Forelimb muscle (tissue), 1 donor: ENCODE results near the gene ABCA1. TPM values are rescaled to one million over a fixed set of nuclear protein-coding genes. Genes with fewer than 3 reads are reported as not detected.

Source experiments
- DNase-seq: peaks from one replicate; pipeline ENCODE4 v3.0.0-alpha.2; 2013; ENCODE audit warnings: low read depth
- polyA plus RNA-seq: library from polyadenylated mRNA; unstranded; fragments of 120-200 nt; gene quantifications from one replicate; pipeline ENCODE4 v1.2.1, GENCODE V29; 2013; ENCODE audit not compliant: insufficient read length

The ABCA1 gene
- polyA plus RNA-seq, 1 donor = 4.9 TPM

- no peak for DNase-seq
These were observed 127.7 kb downstream of the ABCA1 start for GRCh38 chr9:104800068-104800785.

- no peak for DNase-seq
These were observed 129.6 kb downstream of the ABCA1 start for GRCh38 chr9:104798209-104798995.

- DNase-seq = no peak
These were observed 132.1 kb downstream of the ABCA1 start for GRCh38 chr9:104795857-104796256.

- DNase-seq = no peak
These were observed 132.9 kb downstream of the ABCA1 start for GRCh38 chr9:104795082-104795481.

GRCh38 chr9:104794070-104794469 lies 133.9 kb downstream of the ABCA1 start:
- no peak for DNase-seq

GRCh38 chr9:104788251-104788650 lies 139.7 kb downstream of the ABCA1 start:
- no peak for DNase-seq

- DNase-seq = no peak
These were observed 140.5 kb downstream of the ABCA1 start for GRCh38 chr9:104787306-104788015.

GRCh38 chr9:104786293-104786692 lies 141.7 kb downstream of the ABCA1 start:
- no peak for DNase-seq

GRCh38 chr9:104784098-104784497 lies 143.9 kb downstream of the ABCA1 start:
- no peak for DNase-seq

- no peak for DNase-seq
These were observed 144.4 kb downstream of the ABCA1 start for GRCh38 chr9:104783588-104783987.

GRCh38 chr9:104780796-104781395 lies 147.1 kb downstream of the ABCA1 start:
- DNase-seq = no peak

GRCh38 chr9:104779946-104780535 lies 147.9 kb downstream of the ABCA1 start:
- no peak for DNase-seq

GRCh38 chr9:104779334-104779733 lies 148.6 kb downstream of the ABCA1 start:
- DNase-seq = no peak

GRCh38 chr9:104778802-104779201 lies 149.2 kb downstream of the ABCA1 start:
- no peak for DNase-seq

GRCh38 chr9:104776797-104777196 lies 151.2 kb downstream of the ABCA1 start:
- DNase-seq = no peak

GRCh38 chr9:104775976-104776375 lies 152.0 kb downstream of the ABCA1 start:
- no peak for DNase-seq

- no peak for DNase-seq
These were observed 152.4 kb downstream of the ABCA1 start for GRCh38 chr9:104775574-104775936.

- no peak for DNase-seq
These were observed 153.0 kb downstream of the ABCA1 start for GRCh38 chr9:104774831-104775573.

GRCh38 chr9:104774132-104774531 lies 153.8 kb downstream of the ABCA1 start:
- no peak for DNase-seq

GRCh38 chr9:104772714-104773510 lies 155.0 kb downstream of the ABCA1 start:
- DNase-seq = no peak
